NCI-H2081 (cell line): ENCODE data around the gene RBKS.
A peak's percentile ranks its signal among the peaks of the same experiment; 100 is the strongest.
"Not testable (repeated sequence)": the region's sequence is repeated elsewhere in the genome, so short reads cannot be mapped to it uniquely, and the experiment has no call there.

Experiments
- DNase-seq, 2 experiments: peaks; one replicate each; lab custom pipeline; 2025; lab: John Stamatoyannopoulos, UW

RBKS gene

DNA sequence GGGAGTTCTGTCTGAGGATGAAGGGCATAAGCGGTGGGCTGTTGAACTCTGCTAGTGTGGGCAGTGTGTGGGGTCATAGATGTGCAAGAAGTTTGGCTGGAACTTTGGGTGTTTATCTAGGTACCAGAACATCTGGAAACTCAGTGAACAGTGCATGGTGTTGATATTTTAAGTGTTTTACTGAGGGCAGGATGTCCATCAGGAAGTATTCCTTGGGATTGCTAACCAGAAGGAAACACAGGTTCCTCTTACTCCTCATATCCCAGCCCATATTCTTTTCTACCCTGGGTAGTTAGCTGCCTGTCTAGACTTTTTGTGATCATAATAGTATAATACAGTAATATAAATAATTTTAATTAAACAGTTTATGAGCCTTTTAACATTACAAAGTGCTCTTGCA is 15.9 kb upstream of the RBKS start:
- DNase-seq: no peak

DNA sequence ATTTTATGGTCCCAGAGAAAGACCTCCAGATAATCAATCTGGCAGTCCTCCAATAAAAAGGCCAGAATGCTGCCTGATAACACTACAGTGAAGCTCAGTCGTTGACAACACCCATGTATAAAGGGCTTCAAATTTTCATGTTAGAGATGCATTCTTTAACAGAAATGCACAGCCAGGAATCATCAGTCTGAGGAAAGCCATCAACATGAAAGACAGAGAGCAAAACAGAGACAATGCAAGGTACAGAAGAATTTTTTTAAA is 14.1 kb upstream of the RBKS start:
- no peak for DNase-seq

DNA sequence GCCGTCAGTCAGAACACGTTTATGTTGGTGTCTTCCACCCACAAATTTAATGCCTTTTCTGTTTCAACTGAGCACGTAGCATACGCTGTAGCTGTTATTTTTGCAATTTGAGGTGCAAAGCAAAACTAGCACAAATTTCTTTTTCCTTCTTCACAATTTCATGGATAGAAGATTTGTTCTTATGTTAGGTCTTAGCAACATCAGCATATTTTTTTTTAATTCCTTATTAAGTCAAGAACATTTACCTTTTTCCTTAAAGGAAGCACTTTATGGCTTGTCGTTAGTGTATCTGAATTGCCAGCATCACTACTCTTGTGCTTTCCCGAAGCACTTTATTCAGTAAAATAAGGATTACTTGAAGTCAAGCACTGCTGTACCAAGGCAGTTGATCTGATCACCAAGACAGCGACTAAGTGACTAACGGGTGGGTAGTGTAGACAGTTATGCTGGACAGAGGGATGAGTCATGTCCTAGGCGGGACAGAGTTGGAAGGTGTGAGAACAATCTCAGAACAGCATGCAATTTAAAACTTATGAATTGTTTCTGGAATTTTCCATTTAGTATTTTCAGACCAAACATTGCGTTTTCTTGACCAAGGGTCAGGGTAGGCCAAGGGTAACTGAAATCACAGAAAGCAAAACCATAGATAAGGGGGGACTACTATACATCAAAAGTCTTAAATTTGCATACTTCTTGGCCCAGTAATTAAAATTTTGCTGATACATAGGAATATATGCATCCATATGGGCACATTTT is 13.6 kb upstream of the RBKS start:
- DNase-seq: no peak

DNA sequence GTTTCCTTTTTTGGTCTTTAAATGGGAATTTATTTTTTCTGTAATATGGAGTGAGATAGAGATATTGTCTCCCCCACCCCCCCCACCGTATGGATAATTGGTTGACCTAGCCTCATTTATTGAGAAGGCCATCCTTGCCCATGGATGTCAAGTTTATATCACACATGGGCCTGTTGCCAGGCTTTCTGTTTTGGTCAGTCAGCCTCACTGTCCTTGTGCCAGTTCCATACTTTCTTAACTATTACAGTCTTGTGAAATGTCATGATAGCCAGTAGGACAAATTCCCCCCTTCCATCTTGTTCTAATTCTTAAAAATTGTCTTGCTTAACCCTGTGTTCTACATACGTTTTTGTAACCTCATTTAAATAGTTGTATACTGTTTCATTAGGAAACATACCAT is 12.8 kb upstream of the RBKS start:
- no peak for DNase-seq

DNA sequence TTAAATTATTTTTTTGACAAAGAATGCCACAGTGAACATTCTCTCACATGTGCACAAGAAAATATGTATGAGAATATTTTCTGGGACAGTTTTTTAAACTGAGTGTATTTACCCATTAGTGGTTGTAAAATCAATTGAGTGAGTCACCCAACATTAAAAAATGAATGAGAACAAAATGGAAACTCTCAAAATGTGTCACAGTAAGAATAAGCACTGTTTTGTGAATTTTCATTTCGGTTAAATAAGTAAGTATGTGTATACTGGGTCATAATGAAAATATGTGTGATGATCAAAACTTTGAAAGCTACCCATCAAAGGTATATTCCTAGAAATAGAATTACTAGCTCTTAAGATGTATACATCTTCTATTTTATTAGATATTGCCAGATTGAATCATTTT is 11.9 kb upstream of the RBKS start:
- DNase-seq: no peak

DNA sequence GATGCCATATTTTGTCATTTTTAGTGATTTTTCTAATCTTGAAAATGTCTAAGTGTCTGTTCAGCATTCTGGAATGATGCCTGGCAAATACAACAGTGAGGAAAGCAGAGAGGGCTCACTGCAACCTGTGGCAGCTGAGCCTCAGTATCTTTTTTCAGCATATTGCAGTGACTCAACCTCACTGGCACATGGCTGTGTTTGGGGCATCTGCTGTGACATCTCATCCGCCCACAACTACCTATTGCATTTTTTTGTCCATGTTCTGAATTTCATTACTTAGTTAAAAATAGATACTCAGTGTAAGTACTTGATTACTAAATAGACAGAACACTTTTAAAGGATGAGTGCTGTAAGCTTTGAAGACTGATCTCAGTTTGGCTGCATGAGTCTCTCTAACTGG is 11.0 kb upstream of the RBKS start:
- no peak for DNase-seq

DNA sequence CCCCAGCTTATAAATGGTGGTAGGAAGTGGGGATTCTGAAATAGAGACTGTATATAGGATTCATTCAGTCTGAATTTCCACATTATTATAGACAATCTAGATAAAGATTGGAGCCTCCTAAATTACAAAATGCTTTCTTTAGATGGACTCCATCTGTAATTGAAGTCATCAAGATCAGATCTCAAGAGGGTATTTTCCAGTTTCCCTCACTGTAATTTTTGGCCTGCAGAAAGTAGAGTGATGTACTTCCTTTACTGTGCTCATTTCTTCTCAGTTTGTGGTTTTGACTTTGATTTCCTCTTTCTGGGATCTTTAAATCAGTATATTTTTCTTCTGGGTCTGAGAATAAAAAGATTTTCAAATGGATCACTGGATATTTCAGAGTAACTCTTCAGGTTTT is 7.5 kb upstream of the RBKS start:
- DNase-seq: no peak

DNA sequence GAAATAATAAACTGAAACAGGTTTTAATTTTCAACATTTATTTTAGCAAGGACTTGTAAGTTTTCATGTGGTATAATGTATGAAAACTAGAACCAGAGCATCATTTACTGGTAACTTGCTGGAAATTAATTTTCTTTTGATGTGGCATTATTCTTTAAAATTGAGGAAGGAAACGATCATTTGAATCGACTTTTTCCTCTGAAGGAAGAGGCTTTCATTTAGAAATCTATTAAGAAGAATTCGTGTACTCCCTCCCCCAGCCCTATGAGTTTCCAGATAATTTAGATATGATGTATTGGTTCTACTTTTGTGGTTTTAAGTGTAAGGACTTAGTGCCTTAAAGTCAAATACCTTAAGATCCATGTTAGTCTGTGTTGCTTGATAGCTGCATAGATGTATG is 2.8 kb upstream of the RBKS start:
- DNase-seq: no peak

DNA sequence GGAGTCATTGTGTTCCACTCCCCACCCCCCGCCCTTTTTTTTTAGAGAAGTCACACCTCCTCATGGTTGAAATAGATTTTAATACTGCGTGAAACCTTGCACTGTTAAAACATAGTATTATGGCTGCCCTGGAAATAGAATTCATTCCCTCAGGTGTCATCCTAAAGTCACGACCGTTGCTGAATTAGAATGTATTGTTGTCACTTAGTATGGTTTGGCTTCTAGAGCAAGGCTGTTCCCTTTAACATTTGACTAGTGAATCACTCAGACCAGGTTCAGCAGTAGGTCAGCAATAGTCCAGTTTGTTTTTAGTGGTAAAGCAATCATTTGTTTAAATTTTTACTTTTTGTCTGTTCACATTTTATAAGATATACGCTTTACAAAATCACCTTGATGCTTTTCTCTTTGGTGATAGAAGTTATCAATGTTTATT is 1.5 kb upstream of the RBKS start:
- no peak for DNase-seq

DNA sequence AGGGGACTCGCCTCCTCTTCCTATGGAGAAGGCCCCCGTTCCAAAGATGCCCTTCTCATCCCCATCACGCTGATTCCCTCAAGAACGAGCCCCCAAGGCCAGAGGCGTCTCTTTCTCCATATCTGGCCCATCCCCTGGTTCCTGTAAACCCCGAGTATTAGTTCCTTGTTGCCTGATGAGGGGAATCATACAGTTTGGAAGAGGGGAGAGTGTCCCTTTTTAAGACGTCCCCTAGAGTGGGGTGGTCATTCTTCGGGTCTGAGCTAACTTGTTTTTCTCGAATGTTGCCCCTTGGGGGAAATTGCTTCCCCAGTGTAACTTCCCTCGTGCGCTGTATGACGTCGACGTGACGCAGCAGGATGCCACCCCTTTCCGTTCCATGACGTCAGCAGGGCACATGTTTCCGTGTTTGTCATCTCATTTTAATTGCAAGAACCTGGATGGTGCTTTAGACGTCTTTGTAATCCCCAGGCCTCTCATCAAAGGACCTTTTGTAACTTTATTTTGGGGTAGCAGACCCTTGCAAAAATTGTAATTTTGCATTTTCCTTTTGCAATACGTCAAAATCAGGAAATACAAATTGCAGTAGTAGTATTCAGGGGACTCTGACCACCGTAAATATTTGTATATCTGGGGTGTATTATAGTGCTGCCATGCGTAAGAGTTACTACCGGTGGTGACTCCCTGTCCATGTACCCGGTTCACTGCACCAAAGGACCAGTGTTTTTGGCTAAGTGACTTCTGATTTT is 911 bp upstream of the RBKS start:
- DNase-seq: peak; percentile 64 to 83

DNA sequence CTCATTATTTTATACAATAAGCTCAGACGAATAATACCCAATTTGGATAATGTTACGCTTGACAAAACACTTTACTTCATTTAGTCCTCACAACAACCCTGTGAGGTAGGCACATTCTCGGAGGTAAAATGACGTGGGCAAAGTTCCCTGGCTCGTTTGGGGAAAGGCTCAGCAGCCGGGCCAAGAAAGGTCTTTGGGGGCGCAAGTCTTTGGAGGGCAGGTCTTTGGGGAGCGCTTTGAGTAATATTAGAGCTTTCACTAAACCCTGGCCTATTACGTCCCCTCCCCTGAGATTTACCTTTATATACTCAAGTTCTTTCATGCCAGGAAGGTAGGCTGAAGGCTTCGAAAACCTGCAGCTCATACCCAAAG is 427 bp downstream of the RBKS start:
- DNase-seq: no peak

DNA sequence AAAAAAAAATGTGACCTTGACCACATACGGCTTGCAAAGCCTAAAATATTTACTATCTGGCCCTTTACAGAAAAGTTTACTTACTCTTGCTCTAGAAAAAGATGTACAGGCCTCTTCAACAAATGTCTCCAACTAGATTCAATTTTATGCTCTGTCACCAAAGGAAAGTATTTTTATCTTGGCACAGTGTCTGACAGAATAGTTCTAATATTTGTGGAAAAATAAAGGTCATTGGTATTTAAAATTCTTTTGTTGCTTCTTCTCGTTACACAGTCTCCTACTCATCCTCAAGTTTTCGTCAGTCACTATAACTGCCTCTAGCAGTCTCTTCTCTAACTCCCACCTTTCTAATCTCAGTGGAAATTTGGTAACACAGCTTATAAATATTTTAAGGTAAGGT is 1.4 kb downstream of the RBKS start:
- no peak for DNase-seq

DNA sequence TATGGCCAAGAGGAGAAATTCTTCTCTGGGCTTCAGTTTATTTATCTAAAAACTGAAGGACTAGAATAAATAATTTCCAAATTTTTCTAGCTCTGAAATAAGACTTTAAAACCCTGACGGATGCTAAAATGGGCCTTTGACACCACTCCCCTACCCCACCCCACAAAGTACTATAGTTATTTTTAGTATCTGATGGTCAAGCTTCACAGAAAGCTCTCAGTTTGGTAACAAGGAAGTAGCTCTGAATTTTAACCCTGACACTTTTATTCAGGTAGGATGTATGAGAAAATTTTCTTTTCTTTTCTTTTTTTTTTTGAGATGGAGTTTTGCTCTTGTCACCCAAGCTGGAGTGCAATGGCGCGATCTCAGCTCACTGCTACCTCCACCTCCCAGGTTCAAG is 2.4 kb downstream of the RBKS start:
- DNase-seq: no peak

DNA sequence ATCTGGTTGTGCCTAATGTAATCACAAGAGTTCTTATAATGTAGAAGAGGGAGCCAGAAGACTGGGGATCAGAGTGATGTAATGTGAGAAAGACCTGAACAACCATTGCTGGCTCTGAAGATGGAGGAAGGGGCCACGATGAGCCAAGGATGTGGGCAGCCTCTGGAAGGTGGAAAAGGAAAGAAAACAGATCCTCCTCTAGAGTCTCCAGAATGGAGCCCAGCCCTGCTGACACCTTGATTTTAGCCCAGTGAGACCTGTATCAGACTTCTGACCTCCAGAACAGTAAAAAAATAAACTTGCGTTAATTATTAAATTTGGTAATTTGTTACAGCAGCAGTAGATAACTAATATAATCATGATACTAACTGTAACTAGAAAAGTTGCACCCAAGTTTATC is 3.1 kb downstream of the RBKS start:
- DNase-seq: no peak

DNA sequence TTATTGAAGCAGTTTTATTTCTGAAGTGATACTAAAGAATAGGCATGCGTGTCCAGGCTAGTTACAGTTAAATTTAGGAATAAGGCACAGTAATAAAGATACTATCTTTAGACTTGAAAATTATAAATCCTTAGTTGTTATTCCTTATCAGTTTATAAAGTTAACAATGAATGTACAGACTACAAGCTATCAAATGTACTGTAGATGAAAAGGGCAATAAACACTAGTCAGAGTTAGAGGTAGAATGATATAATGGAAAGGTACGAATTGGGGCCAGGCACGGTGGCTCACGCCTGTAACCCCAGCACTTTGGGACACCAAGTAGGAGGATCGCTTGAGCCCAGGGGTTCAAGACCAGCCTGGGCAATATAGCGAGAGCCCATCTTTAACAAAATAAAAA is 3.9 kb downstream of the RBKS start:
- DNase-seq: no peak

DNA sequence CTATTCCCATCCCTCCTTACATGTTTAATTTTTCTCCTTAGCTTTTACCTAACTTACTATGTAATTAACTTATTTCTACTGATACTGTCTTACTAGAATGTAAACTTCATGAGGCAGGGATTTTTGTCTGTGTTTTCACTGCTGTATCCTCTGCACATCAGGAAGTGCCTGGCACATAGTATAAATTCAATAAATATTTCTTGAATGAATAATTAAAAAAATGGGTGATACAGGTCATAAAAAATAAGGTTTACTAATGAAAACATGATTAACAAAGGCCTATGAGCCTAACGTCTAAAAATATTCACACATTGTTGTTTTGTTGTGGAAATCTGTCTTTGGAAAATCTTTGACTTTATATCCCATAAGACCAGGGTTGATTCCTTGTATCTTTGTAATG is 4.5 kb downstream of the RBKS start:
- no peak for DNase-seq

DNA sequence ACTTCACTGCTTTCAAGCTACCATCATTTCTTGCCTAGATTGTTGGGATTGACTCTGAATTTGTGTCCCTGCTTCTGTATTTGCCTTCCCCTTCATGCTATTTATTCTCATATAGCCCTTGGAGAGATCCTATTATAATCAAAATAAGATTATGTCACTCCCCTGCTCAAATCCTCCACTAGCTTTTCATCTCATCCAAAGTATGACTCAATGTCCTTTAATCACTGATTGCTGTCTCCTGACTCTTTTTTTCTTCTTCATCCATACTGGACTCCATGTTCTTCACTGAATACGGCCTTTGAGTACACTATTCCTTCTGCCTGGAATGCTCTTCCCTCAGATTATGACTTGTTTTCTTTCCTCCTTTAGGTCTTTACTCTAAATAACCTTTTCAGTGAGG is 5.0 kb downstream of the RBKS start:
- no peak for DNase-seq

DNA sequence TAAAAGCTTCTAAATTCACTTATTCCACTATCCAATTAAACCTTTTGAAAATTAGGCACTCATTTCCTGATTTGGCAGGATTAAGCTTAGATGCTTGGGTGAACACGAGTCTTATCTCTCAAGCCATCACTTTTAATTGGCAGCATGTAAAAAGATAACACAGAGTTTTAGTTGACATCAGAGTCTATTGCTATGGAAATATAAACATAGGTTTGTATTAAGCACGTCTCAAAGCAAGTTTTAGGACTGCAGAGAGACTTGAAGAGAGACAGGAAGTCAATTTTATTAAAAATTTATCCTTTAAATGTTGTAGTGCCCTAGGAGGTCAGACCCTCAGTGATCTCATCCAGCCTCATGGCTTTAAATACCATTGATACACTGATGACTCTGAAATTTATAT is 5.6 kb downstream of the RBKS start:
- DNase-seq: no peak

DNA sequence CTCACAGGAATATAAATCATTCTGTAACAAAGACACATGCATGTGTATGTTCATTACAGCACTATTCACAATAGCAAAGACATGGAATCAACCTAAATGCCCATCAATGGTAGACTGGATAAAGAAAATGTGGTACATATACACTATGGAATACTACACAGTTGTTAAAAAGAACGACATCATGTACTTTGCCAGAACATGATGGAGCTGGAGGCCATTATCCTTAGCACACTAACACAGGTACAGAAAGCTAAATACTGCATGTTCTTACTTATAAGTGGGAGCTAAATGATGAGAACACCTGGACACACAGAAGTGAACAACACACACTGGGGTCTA is 7.6 kb downstream of the RBKS start:
- DNase-seq: not testable (repeated sequence)

DNA sequence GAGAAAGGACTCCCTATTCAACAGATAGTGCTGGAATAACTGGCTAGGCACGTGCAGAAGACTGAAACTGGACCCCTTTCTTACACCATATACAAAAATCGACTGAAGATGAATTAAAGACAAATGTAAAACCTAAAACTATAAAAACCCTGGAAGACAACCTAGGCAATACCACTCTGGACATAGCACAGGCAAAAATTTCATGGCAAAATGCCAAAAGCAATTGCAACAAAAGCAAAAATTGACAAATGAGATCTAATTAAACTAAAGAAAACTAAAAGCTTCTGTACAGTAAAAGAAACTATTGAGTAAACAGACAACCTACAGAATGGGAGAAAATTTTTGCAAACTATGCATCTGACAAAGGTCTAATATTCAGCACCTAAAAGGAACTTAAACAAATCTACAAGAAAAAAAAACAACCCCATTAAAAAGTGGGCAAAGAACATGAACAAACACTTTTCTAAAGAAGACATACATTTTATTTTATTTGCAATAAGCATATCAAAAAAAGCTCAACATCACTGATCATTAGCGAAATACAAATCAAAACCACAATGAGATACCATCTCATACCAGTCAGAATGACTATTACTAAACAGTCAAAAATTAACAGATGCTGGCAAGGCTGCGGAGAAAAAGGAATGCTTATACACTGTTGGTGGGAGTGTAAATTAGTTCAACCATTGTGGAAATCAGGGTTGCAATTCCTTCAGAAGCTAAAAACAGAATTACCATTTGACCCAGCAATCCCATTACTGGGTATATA is 8.2 kb downstream of the RBKS start:
- not testable (repeated sequence) for DNase-seq

DNA sequence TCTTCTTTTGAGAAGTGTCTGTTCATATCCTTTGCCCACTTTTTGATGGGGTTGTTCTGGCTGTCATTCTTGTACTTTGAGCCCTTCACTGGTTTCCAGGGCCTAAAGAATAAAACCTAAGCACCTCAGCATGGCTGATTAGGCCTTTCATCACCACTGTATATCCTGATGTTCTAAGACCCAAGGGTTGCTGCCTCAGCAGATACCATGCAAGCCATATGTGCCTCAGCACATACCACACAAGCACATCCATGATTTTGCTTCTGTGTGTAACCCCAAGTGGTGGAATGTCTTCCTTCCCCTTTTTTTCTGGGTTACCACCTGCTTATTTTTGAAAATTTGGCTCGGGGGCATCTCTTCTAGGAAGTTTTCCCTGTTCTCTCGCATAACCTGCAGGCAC is 11.4 kb downstream of the RBKS start:
- no peak for DNase-seq

DNA sequence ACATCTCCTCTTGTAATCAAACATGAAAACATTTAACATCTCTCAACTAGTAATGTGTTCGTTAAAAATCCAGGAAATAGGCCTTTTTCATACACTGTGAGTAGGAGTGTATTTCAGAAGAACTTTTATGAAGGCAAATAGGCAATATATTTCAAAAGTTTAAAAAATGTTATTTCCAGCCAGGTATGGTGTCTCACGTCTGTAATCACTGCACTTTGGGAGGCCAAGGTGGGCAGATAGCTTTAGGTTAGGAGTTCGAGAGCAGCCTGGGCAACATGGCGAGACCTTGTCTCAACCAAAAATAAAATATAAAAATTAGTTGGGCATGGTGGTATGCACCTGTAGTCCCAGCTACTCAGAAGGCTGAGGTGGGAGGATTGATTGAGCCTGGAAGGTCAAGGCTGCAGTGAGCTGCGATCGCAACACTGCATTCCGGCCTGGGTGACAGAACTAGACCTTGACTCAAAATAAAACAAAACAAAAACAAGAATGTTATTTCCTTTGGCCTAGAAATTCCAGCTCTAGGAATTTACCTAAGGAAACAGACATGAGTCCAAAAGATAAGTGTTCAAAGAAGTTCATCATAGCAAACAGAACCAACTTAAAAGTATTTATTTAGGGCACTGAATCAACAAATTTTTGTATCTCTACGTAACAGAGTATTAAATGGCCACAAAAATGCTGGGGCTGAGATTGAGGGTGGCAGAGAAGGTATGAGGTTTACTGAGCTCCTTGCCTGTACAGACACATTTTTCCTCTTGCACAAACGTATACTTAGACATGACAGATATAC is 14.9 kb downstream of the RBKS start:
- no peak for DNase-seq

DNA sequence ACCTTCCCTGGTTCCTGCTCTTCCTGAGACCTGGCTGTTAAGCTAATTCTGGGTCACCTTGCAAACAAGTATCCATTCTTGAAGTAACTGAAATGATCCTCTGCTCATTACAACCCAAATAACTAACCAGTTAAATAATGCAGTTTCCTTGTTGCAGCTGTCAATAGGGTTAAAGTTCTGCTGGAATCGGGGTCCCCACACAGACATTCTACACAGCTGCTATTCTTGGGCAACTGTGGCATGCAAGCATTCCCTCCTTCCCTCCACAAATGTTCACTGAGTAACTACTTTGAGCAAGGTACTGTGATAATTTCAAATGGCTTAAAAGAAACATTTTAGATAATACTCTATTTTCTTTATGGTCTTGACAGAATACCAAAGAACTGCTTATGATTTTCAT is 17.1 kb downstream of the RBKS start:
- DNase-seq: no peak
